ES-I3 (cell line): ENCODE measurements around the gene RAET1E.
"Not testable (repeated sequence)": the region's sequence is repeated elsewhere in the genome, so short reads cannot be mapped to it uniquely, and the experiment has no call there.

Experiments used
- H3K36me3 ChIP-seq: 2 replicates; pipeline ENCODE4 v1.6.1; 2013; ENCODE audit warnings: mild to moderate bottlenecking, low read length, control low read depth, moderate library complexity; ENCODE audit not compliant: insufficient read depth
- H3K4me1 ChIP-seq: 2 replicates; pipeline ENCODE4 v1.6.1; 2013; ENCODE audit warnings: mild to moderate bottlenecking, control low read depth, low read length; ENCODE audit not compliant: insufficient read depth
- H3K9ac ChIP-seq: 2 replicates; pipeline ENCODE4 v1.6.1; 2013; ENCODE audit warnings: low read depth, mild to moderate bottlenecking, low read length, moderate library complexity
- H3K9me3 ChIP-seq: 2 replicates; pipeline ENCODE4 v1.6.1; 2013; ENCODE audit warnings: mild to moderate bottlenecking, low read length, moderate library complexity; ENCODE audit not compliant: control insufficient read depth, insufficient read depth

Gene RAET1E

DNA sequence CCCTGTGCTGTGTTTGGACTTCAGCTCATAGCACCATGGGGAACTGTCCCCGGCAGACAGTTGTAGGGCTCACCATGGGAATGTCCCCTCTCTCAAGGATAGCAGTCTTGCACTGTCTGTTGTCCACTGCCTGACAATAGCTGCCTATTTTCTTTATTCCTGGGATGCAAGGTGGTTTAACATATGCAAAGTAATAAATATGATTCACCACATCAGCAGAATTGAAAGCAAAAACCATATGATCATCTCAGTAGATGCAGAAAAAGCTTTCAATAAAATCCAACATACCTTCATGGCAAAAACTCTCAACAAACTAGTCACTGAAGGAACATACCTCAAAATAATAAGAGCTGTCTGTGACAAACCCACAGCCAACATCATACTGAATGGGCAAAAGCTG lies 20.3 kb downstream of the RAET1E start:
- no peaks in the 10 kb centered on the region for H3K36me3 ChIP-seq
- H3K9me3 ChIP-seq, result no peaks in the 10 kb centered on the region
- H3K9ac ChIP-seq, result no peak overlapping the region
- no peaks in the 10 kb centered on the region for H3K4me1 ChIP-seq

DNA sequence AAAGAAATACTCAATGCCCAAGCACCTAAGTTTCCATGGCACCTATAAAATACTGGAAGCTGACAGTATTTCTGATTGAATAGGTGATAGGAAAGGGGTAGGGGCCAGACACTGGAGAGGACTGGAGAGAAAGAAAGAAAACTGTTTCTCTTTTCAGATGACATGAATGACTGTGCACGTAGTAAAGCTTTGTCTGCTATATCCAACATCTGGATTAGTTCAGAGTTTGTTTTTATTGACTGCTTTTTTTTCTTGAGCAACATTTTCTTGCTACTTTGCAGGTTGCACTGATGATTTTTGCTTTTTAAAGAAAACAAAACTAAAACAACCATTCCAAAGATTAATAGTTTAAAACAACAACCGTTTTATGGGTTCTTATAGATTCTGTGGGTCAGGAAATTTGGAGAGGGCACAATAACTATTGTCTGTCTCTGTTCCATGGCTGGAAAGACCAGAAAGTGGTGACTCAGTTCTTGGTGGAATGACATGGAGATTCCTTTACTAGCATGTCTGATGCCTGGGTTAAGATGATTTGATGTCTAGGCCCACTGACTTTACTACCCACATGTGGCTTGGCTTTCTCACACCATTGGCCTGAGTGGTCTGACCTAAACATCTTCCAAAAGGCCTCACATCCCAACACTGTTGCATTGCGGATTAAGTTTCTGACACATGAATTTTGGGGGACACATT lies 21.5 kb downstream of the RAET1E start:
- Histone ChIP-seq H3K4me1 (no peaks in the 10 kb centered on the region), H3K9ac (no peak overlapping the region), H3K36me3 (no peaks in the 10 kb centered on the region), H3K9me3 (no peaks in the 10 kb centered on the region)

DNA sequence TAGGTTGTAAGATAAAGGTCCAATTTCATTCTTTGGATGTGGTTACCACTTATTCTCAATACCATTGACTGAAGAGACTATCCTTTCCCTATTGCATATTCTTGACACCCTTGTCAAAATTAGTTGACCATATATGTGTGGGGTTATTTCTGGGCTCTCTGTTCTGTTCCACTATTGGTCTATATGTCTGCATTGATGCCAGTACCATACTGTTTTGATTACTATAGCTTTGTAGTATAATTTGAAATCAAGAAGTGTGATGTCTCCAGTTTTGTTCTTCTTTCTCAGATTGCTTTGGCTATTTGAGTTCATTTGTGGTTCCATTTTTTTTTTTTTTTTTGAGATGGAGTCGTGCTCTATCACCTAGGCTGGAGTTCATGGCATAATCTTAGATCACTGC lies 25.7 kb downstream of the RAET1E start:
- H3K4me1 ChIP-seq, result peaks cover 12% of the 10 kb centered on the region
- no peaks in the 10 kb centered on the region for H3K9me3 ChIP-seq
- H3K36me3 ChIP-seq, result no peaks in the 10 kb centered on the region
- H3K9ac ChIP-seq, result no peak overlapping the region

DNA sequence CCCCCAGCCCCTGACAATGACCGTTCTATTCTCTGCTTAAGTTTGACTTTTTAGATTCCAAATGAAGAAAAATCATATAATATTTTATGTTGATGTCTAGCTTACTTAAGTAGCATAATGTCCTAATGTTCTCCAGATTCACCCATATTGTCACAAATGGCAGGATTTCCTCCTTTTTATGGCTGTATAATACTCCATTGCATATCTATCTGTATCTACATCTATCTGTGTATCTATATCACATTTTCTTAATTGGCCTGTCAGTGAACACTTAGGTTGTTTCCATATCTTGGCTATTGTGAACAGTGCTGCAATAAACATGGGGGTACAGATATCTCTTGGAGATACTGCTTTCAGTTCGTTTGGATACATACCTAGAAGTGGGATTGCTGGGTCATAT lies 26.7 kb downstream of the RAET1E start:
- Histone ChIP-seq H3K4me1 (peaks cover 12% of the 10 kb centered on the region), H3K36me3 (no peaks in the 10 kb centered on the region), H3K9me3 (no peaks in the 10 kb centered on the region), H3K9ac (no peak overlapping the region)

DNA sequence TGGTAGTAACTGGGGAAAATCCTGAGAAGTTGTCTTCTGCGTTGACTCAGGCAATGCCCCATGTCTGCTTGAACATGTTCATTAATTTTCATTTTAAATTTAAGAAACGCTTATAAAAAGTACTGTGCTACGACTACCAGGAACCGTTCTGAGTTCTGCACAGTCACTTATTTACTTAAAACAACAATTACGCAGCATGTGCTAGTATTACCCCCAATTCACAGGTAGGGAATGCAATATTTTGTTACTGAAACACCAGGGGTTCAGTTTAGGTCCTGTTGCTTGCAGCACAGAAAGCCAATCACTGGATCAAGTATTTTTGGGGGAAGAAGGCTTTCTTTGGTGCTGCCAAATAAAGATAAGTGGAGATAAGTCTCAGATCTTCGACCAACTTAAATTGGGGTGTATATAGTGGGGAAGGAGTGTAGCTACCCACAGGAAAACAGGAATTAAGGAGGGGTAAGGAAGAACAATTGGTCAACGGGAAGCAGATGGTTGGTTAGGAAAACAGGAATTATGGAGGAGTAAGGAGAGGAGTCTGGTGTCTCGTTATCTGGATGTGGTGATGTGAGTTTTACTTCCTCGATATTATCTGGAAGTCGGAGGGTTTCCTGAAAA lies 28.5 kb downstream of the RAET1E start:
- H3K4me1 ChIP-seq, result peaks cover 12% of the 10 kb centered on the region
- no peak overlapping the region for H3K9ac ChIP-seq
- no peaks in the 10 kb centered on the region for H3K9me3 ChIP-seq
- H3K36me3 ChIP-seq, result no peaks in the 10 kb centered on the region

DNA sequence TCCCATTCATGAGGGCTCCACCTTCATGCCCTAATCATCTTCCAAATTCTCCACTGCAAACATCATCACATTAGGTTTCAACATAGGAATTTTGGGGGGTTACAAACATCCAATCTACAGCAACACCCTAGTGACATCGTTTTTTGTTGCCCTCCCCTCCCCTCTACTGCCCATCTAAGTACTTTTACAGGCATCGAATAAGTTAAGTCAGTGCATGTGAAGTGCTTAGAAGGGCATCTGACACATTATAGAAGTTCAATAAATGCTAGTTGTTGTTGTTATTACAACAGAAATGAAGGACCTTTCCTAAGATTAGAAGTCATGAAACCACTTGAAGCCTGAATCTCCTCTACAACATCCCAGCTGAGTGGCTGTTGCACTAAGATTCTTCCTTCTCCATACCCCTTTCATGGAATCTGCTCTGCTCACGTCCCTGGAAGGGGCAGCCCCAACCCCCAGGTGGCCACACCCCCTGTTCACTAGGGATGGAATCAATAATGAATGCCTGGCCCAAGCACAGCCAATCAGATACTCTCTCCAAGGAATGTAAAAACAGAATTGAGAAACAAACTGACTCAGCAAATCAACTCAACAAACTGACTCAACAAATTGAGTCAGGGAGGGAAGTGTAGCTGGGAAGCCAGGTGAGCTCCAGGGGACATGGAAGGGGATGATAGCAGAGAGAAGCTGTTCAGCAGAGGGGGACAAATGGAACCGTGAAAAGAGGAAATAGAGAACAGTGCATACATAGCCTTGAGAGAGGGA lies 29.9 kb downstream of the RAET1E start:
- H3K4me1 ChIP-seq, result peaks cover 12% of the 10 kb centered on the region
- no peaks in the 10 kb centered on the region for H3K9me3 ChIP-seq
- no peak overlapping the region for H3K9ac ChIP-seq
- H3K36me3 ChIP-seq, result no peaks in the 10 kb centered on the region

DNA sequence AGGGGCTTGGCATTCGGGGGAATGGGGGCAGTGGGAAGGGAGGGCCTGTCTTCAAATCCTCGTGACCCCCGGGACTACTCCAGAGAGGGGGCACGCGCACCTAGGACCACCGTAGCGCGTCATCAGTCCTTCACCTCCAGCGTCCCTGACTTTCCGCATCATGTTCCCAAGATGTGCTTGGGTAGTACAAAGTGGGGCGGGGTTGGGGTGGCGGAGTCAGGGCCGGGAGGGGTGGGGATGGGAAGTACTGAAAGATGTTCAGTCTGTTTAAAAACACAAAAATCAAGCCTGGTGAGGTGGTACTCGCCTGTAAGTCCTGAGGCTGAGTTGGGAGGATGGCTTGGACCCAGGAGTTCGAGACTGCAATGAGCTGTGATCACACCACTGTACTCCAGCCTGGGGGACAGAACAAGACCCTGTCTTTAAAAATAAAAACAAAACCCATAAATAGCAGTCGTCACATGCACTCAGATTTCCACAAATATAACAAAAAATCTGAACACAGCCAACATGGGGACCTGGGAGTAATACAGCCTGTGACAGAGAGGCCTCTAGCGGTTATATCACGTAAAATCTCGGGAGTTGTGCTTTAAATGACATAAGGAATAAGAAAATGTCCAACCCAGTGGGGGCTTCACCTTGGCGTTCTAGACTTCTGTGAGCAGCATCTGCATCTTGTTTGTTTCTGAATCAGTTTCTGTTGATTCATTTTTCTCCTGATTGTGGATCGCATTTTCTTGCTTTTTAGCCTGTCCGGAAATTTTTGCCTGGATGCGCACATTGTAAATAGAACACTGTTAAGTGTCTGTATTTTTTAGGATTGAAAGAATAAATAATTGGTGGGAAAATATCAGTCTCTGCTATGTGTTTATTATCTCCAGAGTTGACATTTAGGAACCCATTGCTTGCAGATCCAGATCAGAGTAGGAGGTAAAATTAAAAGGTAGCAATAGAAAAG lies 33.1 kb downstream of the RAET1E start:
- Histone ChIP-seq H3K36me3 (no peaks in the 10 kb centered on the region), H3K9me3 (no peaks in the 10 kb centered on the region), H3K4me1 (peaks cover 24% of the 10 kb centered on the region), H3K9ac (peak overlapping the region; percentile 85; the same call in 1 of the 2 replicates)

DNA sequence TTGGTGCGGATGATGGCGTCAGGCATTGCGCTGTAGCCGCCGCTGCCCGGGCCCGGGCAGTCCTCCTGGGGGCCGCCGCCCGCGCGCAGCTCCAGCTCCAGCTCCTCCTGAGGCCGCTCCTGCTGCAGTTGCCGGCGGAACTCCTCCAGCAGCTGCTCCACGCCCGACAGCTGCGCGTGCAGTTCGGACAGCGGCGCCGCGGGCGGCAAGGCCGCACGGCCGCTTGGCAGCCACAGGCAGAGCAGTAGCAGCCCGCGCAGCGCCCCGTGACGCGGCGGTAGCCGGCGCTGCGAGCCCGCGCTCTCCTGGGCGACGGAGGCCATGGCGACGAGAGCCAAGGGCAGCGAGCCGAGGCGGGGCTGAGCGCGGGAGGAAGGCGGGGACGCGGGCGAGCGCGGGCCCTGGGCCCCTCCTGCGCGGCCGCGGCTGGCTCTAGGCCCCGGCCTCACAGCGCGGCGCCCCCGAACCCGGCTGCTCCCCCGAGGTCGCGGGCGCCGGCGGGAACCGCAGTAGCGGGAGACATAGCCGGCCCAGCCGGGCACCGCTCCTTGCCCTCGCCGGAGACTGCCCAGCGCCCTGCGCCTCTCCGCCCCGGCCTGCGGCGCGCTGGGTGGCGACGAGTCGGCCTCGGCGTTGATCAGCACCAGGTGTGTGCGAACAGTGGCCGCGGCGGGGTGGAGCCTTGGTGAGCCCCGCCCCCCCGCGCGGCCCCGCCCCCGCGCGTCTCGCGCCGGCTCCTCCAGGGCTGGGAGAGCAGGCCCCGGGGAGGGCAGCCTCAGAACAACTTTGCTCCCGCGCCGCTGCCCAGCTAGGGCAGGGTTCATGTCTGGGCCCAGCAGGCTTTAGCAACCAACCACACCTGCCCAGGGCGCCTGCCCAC lies 34.0 kb downstream of the RAET1E start, which contains the start of gene LRP11:
Gene LRP11, minus strand, starts transcription at position 662 of the 880 bp plus-strand sequence. Its CDS starts 339 bp downstream, at position 323.
- no peaks in the 10 kb centered on the region for H3K36me3 ChIP-seq
- peaks cover 23% of the 10 kb centered on the region for H3K4me1 ChIP-seq
- H3K9me3 ChIP-seq, result no peaks in the 10 kb centered on the region
- peak within 1 kb of the TSS; percentile 85 for H3K9ac ChIP-seq

DNA sequence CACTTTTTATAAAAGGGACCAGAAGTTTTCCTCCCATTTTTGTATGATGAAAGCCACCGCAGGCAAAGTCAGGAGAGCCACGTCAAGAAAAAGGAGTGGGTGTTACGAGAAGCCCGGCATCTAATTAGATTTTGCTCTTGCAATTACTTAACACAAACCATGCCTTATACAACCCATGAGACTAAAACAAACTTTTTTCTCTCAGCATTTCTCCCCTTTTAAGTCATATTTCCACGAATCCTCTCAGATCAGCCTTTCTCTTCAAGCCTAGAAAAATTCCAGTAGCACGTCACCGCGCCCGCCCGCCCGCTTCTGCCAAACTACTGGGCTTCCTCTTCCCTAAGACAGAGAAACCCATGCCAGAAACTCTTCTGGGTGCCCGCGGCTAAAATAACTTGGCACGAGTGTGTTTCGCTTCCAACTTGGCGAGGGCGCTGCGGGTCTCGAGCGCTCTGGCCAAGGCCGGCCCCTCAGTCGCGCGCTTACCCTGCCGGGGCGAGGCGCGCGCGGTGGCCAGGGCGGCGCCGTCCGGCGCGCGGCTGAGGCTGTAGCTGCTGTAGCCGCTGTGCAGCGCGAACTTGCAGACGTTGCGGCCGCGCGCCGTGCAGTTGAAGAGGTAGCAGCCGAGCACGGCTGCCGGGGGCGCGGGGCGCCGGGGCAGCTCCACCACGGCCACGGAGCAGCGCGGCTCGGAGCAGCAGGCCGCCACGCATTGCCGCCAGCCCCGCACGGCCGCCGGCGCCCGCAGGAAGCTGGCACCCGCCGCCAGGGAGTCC lies 34.8 kb downstream of the RAET1E start:
- Histone ChIP-seq H3K9ac (peak overlapping the region; percentile 85), H3K4me1 (0 out of 2 replicates have a peak, but pooled peaks cover 16% of the 10 kb centered on the region), H3K36me3 (no peaks in the 10 kb centered on the region), H3K9me3 (no peaks in the 10 kb centered on the region)

DNA sequence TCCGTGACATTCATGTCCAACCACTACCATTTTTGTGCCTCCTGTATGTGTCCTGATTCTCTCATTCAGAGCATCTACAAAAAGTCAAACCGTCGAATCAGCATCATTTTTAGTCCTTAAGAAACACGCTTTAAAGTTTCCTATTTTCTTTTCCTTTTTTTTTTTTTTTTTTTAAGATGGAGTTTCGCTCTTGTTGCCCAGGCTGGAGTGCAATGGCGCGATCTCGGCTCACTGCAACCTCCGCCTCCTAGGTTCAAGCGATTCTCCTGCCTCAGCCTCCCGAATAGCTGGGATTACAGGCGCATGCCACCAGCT lies 35.5 kb downstream of the RAET1E start:
- not testable (repeated sequence) for H3K9ac ChIP-seq
- 0 out of 2 replicates have a peak, but pooled peaks cover 12% of the 10 kb centered on the region for H3K4me1 ChIP-seq

DNA sequence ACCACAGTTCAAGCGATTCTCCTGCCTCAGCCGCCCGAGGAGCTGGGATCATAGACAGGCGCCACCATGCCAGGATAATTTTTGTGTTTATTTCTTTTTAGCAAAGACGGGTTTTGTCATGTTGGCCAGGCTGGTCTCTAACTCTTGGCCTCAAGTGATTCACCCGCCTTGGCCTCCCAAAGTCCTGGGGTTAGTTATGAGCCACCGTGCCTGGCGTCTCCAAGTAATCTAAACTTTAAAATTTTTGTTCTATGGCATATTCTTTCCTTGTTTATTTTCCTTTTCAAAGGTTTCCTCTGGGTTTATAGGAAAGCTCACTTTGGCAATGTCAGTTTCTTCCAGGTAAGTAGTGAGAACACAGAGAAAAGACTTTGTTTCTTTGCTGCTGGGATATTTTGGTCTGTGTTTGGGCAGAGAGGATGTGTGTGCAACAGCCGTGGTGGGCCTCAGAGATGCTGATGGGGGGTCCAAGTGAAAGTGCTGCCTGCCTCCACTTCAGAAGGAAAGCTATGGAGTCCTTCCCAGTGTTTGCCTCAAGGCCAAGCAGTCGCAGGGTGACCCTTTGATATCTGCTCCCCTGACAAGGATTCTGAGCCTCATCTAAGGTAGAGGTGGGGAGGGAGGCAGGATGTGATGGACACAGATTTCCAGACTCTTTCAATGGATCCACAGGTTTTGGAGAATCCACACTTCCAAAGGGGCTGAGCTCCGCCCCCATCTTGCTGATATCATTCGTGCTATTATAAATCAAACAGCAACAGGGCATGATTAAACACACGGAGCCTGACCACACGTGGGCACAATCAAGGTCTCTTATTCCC lies 36.1 kb downstream of the RAET1E start:
- Histone ChIP-seq H3K4me1 (0 out of 2 replicates have a peak, but pooled peaks cover 12% of the 10 kb centered on the region), H3K9ac (no peak overlapping the region), H3K36me3 (no peaks in the 10 kb centered on the region), H3K9me3 (no peaks in the 10 kb centered on the region)

More for the DNA sequence above, 35.5 kb downstream of the RAET1E start:
- H3K36me3 ChIP-seq, H3K9me3 ChIP-seq: not testable (repeated sequence)
